Measurements from ENCODE around the gene MKI67.

DNA sequence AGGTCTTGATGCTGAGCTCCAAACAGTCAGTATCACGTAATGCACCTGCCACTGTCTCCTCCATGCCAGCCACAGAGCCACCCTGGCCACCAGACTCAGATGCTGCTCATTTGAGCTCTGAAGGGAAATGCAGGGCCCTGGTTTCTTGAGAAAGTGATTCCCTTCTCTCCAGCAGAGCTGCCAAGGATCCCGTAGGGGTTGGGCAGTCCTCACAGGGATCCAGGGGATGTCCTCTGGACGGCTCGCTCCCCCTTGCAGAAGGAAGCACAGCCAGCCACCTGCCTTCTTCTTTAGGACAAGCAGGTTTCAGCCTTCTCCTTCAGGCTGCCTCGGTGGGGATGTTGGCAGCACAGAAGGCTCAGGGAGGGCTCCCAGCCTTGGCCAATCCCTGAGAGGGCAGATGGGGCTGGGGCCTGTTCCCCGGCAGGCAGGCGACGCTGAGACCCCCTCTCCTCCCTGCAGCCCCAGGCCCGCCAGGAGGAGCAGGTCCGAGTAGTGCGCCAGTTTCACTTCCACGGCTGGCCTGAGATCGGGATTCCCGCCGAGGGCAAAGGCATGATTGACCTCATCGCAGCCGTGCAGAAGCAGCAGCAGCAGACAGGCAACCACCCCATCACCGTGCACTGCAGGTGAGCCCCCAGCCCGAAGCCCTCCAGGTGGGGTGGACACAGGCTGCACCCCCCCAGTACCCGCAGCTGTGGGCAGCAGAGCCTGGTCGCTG lies 48.9 kb downstream of the MKI67 start:
- TF ChIP-seq, protein P1, sequence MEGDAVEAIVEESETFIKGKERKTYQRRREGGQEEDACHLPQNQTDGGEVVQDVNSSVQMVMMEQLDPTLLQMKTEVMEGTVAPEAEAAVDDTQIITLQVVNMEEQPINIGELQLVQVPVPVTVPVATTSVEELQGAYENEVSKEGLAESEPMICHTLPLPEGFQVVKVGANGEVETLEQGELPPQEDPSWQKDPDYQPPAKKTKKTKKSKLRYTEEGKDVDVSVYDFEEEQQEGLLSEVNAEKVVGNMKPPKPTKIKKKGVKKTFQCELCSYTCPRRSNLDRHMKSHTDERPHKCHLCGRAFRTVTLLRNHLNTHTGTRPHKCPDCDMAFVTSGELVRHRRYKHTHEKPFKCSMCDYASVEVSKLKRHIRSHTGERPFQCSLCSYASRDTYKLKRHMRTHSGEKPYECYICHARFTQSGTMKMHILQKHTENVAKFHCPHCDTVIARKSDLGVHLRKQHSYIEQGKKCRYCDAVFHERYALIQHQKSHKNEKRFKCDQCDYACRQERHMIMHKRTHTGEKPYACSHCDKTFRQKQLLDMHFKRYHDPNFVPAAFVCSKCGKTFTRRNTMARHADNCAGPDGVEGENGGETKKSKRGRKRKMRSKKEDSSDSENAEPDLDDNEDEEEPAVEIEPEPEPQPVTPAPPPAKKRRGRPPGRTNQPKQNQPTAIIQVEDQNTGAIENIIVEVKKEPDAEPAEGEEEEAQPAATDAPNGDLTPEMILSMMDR (IDR thresholded peaks at IDR 0.05): no peak
- TF ChIP-seq SMC3 (IDR thresholded peaks at IDR 0.05) (no peak), RNF2 (IDR thresholded peaks at IDR 0.05; ENCODE audit: borderline replicate concordance, low read depth) (no peak)
- TF ChIP-seq, protein P2, sequence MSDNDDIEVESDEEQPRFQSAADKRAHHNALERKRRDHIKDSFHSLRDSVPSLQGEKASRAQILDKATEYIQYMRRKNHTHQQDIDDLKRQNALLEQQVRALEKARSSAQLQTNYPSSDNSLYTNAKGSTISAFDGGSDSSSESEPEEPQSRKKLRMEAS (IDR thresholded peaks at IDR 0.05): no peak
- TF ChIP-seq, protein P3, sequence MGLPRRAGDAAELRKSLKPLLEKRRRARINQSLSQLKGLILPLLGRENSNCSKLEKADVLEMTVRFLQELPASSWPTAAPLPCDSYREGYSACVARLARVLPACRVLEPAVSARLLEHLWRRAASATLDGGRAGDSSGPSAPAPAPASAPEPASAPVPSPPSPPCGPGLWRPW (IDR thresholded peaks at IDR 0.05): no peak
